GM23338 (cell line): ENCODE data around the gene BCAR3. TPM values are rescaled to one million over a fixed set of nuclear protein-coding genes. Genes with fewer than 3 reads are reported as not detected.

Experiments used
- ATAC-seq: fragments of 200-7000 bp; cut with Tn5 transposase; 3 replicates; pipeline ENCODE4 v1.9.1; 2020
- DNase-seq: peaks from one replicate; pipeline ENCODE4 v3.0.0-alpha.2; 2015; ENCODE audit warnings: low spot score
- H2AFZ ChIP-seq: fragments of 200-600 bp; sonication (generic); 2 replicates; pipeline ENCODE4 v1.8.0; 2016; ENCODE audit warnings: antibody characterized with exemption, mild to moderate bottlenecking, moderate library complexity
- H3F3A ChIP-seq: fragments of 200-600 bp; sonication (generic); replicated peaks from 2 replicates; pipeline ENCODE4 v1.8.0; 2017; ENCODE audit warnings: antibody characterized with exemption, mixed run types, low read depth
- H3K27ac ChIP-seq: fragments of 200-600 bp; sonication (generic); 2 replicates; pipeline ENCODE4 v1.6.1; 2016; ENCODE audit warnings: low read depth
- H3K27me3 ChIP-seq: fragments of 200-600 bp; sonication (generic); 2 replicates; pipeline ENCODE4 v1.8.0; 2016; ENCODE audit warnings: mild to moderate bottlenecking, mixed run types, moderate library complexity; ENCODE audit not compliant: insufficient read depth
- H3K36me3 ChIP-seq: fragments of 200-600 bp; sonication (generic); 2 replicates; pipeline ENCODE4 v1.8.0; 2016; ENCODE audit warnings: mild to moderate bottlenecking; ENCODE audit not compliant: insufficient read depth
- H3K4me1 ChIP-seq: fragments of 200-600 bp; sonication (generic); 2 replicates; pipeline ENCODE4 v1.8.0; 2016; ENCODE audit warnings: mild to moderate bottlenecking, moderate library complexity; ENCODE audit not compliant: insufficient read depth
- H3K4me2 ChIP-seq: fragments of 200-600 bp; sonication (generic); 2 replicates; pipeline ENCODE4 v1.7.1; 2017; ENCODE audit warnings: mixed run types
- H3K4me3 ChIP-seq: fragments of 200-600 bp; sonication (generic); 2 replicates; pipeline ENCODE4 v1.6.1; 2016; ENCODE audit warnings: mixed run types
- H3K79me2 ChIP-seq: fragments of 200-600 bp; sonication (generic); replicated peaks from 2 replicates; pipeline ENCODE4 v1.8.0; 2017; ENCODE audit warnings: mild to moderate bottlenecking; ENCODE audit not compliant: insufficient read depth
- H3K9me2 ChIP-seq: fragments of 200-600 bp; sonication (generic); 2 replicates; pipeline ENCODE4 v1.8.0; 2017; ENCODE audit not compliant: insufficient read depth
- H4K20me1 ChIP-seq: fragments of 200-600 bp; sonication (generic); replicated peaks from 2 replicates; pipeline ENCODE4 v1.8.0; 2017; ENCODE audit warnings: mild to moderate bottlenecking; ENCODE audit not compliant: insufficient read depth
- H3K27ac Mint-ChIP-seq: 2 replicates; pipeline ENCODE4 v1.8.0; 2020; ENCODE audit warnings: inconsistent platforms, mild to moderate bottlenecking, moderate library complexity, mixed read lengths
- H3K27me3 Mint-ChIP-seq: 3 replicates; pipeline ENCODE4 v1.8.0; 2022; ENCODE audit warnings: low read depth, mild to moderate bottlenecking, moderate library complexity, mixed read lengths, inconsistent platforms; ENCODE audit not compliant: insufficient read depth, poor library complexity
- H3K36me3 Mint-ChIP-seq: 3 replicates; pipeline ENCODE4 v1.8.0; 2021; ENCODE audit warnings: low read depth, mild to moderate bottlenecking, inconsistent platforms, moderate library complexity, mixed read lengths
- H3K4me1 Mint-ChIP-seq: 3 replicates; pipeline ENCODE4 v1.8.0; 2020; ENCODE audit warnings: mild to moderate bottlenecking, inconsistent platforms, mixed read lengths
- H3K4me3 Mint-ChIP-seq: 3 replicates; pipeline ENCODE4 v1.8.0; 2021; ENCODE audit warnings: moderate library complexity, mild to moderate bottlenecking, inconsistent platforms, mixed read lengths
- H3K9me3 Mint-ChIP-seq: 3 replicates; pipeline ENCODE4 v1.8.0; 2020; ENCODE audit warnings: moderate library complexity, mild to moderate bottlenecking, inconsistent platforms, mixed read lengths
- CREB1 ChIP-seq: fragments of 250-450 bp; sonication (Bioruptor Pico); IDR thresholded peaks from 2 replicates; pipeline ENCODE4 v1.5.0; 2020; ENCODE audit warnings: low read depth, mild to moderate bottlenecking, moderate library complexity
- EZH2 ChIP-seq: fragments of 200-600 bp; sonication (generic); IDR thresholded peaks from one replicate; pipeline ENCODE4 v1.8.0; 2017; ENCODE audit warnings: antibody characterized with exemption, mild to moderate bottlenecking, low read depth; ENCODE audit not compliant: unreplicated experiment
- EZH2phosphoT487 ChIP-seq: fragments of 200-600 bp; sonication (generic); IDR thresholded peaks from one replicate; pipeline ENCODE4 v1.8.1; 2018; ENCODE audit warnings: antibody characterized with exemption; ENCODE audit not compliant: unreplicated experiment
- NANOG ChIP-seq: IDR thresholded peaks from 2 replicates; pipeline ENCODE4 v1.6.1; 2016; ENCODE audit warnings: antibody characterized with exemption, borderline replicate concordance
- STAT1 ChIP-seq: IDR thresholded peaks from one replicate; pipeline ENCODE4 v1.6.1; 2016; ENCODE audit warnings: antibody characterized with exemption; ENCODE audit not compliant: unreplicated experiment
- ZNF114 ChIP-seq: fragments of 250-450 bp; sonication (Bioruptor Pico); IDR thresholded peaks from 2 replicates; pipeline ENCODE4 v1.5.0; 2020; ENCODE audit warnings: mild to moderate bottlenecking, moderate library complexity
- polyA plus RNA-seq: library from polyadenylated mRNA; unstranded; fragments of >200 nt; fragmentation: Nextera tagmentation; extraction: Ambion mirVana; gene quantifications from 2 replicates; pipeline ENCODE4 v1.2.1, GENCODE V29; 2016
- total RNA-seq: library from RNA; depleted of rRNA; stranded (reverse); fragments of >200 nt; shearing (Covaris generic); gene quantifications from 2 replicates; pipeline ENCODE4 v1.2.3, GENCODE V29; 2014
- TF ChIP-seq, protein P1 (sequence below), 2 experiments: fragments of 200-600 bp in 1 of 2; sonication (generic) in 1 of 2; conservative IDR thresholded peaks; 2 replicates each; pipeline versions ENCODE4 v1.5.1 to v1.6.1; 2016 to 2017; ENCODE audit warnings: antibody characterized with exemption in 2 of 2, low read depth in 2 of 2, mild to moderate bottlenecking in 2 of 2, moderate library complexity in 1 of 2
- TF ChIP-seq, protein P2 (sequence below): fragments of 250-450 bp; sonication (Bioruptor Pico); IDR thresholded peaks from 2 replicates; pipeline ENCODE4 v1.5.0; 2020; ENCODE audit warnings: mild to moderate bottlenecking, moderate library complexity

Gene BCAR3
- total and polyA plus RNA-seq, 2 experiments from 2014 or later: 5.5 to 9.7 TPM

DNA sequence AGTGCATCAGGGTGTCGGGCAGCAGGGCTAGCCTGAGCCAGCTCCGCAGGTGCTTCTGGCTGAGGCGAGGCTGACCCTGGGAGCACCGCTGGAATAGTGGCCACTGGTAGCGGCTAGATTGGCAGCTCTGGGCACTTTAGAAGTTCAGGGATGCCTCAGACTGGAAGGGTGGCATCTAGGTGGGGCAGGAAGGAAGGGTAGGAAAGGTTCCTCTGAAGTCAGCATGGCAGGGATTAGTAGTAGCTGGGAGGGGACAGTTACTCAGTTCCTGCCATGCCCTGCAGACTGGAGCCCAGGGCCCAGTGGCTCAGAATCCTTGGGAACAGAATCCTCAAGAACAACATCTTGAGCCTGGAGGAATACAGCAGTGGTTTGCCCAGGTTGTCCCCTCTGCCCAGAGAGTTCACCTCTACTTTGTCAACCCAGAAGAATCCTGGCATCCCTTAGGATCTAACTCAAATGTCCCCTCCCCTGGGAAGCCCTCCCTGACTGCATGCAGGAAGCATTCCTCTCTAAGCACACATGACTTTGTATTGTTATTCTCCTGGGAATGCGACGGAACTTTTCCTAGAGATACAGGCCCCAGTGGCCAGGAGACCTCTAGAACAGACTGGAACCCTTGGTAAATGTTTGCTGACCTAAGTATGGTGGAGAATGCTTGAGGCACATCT lies 39.5 kb upstream of the BCAR3 start (continued):
- no peak for TF ChIP-seq EZH2phosphoT487
- TF ChIP-seq, protein P1, sequence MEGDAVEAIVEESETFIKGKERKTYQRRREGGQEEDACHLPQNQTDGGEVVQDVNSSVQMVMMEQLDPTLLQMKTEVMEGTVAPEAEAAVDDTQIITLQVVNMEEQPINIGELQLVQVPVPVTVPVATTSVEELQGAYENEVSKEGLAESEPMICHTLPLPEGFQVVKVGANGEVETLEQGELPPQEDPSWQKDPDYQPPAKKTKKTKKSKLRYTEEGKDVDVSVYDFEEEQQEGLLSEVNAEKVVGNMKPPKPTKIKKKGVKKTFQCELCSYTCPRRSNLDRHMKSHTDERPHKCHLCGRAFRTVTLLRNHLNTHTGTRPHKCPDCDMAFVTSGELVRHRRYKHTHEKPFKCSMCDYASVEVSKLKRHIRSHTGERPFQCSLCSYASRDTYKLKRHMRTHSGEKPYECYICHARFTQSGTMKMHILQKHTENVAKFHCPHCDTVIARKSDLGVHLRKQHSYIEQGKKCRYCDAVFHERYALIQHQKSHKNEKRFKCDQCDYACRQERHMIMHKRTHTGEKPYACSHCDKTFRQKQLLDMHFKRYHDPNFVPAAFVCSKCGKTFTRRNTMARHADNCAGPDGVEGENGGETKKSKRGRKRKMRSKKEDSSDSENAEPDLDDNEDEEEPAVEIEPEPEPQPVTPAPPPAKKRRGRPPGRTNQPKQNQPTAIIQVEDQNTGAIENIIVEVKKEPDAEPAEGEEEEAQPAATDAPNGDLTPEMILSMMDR (conservative IDR thresholded peaks at IDR 0.05; ENCODE audit: low read depth in 2 of 2): no peak
- TF ChIP-seq EZH2: no peak
- TF ChIP-seq STAT1: no peak
- TF ChIP-seq CREB1 (CRISPR knock-in tag): no peak
- TF ChIP-seq ZNF114 (CRISPR knock-in tag): no peak
- no peak for TF ChIP-seq NANOG

DNA sequence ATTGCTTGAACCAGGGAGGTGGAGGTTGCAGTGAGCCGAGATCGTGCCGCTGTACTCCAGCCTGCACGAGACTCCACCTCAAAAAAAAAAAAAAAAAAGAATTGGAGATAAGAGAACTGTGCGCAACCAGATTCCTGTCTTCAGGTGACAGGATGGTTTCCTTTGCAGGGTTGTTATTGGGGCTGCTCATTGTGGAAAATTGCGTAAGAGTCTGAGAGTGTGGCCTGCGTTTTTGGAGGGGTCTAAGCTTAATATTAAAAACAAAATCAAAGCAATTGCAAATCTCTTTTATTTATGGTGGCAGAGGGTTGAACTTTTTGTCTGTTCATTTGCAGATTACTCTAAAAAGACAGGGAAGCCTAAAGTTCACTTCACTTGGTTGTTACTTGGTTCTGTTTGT lies 36.0 kb upstream of the BCAR3 start:
- Mint-ChIP-seq H3K27ac (no peak overlapping the region), H3K9me3 (no peaks in the 10 kb centered on the region), H3K27me3 (peaks cover 2% of the 10 kb centered on the region), H3K4me3 (no peak overlapping the region), H3K4me1 (peaks cover 9% of the 10 kb centered on the region), H3K36me3 (no peaks in the 10 kb centered on the region)
- Histone ChIP-seq H3K4me3 (no peak overlapping the region), H4K20me1 (no peaks in the 10 kb centered on the region), H3K36me3 (no peaks in the 10 kb centered on the region), H3F3A (no peaks in the 10 kb centered on the region), H3K4me1 (peaks cover 3% of the 10 kb centered on the region; the same call in 1 of the 2 replicates), H3K4me2 (no peak overlapping the region), H3K79me2 (no peaks in the 10 kb centered on the region), H3K27ac (no peak overlapping the region), H3K27me3 (no peaks in the 10 kb centered on the region), H2AFZ (no peak overlapping the region), H3K9me2 (0 out of 2 replicates have a peak, but pooled peaks cover 3% of the 10 kb centered on the region)
- DNase-seq (no peak), ATAC-seq (no peak)
- TF ChIP-seq, protein P1 (conservative IDR thresholded peaks at IDR 0.05; ENCODE audit: low read depth in 2 of 2): no peak
- TF ChIP-seq, protein P2, sequence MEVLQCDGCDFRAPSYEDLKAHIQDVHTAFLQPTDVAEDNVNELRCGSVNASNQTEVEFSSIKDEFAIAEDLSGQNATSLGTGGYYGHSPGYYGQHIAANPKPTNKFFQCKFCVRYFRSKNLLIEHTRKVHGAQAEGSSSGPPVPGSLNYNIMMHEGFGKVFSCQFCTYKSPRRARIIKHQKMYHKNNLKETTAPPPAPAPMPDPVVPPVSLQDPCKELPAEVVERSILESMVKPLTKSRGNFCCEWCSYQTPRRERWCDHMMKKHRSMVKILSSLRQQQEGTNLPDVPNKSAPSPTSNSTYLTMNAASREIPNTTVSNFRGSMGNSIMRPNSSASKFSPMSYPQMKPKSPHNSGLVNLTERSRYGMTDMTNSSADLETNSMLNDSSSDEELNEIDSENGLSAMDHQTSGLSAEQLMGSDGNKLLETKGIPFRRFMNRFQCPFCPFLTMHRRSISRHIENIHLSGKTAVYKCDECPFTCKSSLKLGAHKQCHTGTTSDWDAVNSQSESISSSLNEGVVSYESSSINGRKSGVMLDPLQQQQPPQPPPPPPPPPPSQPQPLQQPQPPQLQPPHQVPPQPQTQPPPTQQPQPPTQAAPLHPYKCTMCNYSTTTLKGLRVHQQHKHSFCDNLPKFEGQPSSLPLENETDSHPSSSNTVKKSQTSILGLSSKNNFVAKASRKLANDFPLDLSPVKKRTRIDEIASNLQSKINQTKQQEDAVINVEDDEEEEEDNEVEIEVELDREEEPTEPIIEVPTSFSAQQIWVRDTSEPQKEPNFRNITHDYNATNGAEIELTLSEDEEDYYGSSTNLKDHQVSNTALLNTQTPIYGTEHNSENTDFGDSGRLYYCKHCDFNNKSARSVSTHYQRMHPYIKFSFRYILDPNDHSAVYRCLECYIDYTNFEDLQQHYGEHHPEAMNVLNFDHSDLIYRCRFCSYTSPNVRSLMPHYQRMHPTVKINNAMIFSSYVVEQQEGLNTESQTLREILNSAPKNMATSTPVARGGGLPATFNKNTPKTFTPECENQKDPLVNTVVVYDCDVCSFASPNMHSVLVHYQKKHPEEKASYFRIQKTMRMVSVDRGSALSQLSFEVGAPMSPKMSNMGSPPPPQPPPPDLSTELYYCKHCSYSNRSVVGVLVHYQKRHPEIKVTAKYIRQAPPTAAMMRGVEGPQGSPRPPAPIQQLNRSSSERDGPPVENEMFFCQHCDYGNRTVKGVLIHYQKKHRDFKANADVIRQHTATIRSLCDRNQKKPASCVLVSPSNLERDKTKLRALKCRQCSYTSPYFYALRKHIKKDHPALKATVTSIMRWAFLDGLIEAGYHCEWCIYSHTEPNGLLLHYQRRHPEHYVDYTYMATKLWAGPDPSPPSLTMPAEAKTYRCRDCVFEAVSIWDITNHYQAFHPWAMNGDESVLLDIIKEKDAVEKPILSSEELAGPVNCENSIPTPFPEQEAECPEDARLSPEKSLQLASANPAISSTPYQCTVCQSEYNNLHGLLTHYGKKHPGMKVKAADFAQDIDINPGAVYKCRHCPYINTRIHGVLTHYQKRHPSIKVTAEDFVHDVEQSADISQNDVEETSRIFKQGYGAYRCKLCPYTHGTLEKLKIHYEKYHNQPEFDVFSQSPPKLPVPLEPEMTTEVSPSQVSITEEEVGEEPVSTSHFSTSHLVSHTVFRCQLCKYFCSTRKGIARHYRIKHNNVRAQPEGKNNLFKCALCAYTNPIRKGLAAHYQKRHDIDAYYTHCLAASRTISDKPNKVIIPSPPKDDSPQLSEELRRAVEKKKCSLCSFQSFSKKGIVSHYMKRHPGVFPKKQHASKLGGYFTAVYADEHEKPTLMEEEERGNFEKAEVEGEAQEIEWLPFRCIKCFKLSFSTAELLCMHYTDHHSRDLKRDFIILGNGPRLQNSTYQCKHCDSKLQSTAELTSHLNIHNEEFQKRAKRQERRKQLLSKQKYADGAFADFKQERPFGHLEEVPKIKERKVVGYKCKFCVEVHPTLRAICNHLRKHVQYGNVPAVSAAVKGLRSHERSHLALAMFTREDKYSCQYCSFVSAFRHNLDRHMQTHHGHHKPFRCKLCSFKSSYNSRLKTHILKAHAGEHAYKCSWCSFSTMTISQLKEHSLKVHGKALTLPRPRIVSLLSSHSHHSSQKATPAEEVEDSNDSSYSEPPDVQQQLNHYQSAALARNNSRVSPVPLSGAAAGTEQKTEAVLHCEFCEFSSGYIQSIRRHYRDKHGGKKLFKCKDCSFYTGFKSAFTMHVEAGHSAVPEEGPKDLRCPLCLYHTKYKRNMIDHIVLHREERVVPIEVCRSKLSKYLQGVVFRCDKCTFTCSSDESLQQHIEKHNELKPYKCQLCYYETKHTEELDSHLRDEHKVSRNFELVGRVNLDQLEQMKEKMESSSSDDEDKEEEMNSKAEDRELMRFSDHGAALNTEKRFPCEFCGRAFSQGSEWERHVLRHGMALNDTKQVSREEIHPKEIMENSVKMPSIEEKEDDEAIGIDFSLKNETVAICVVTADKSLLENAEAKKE (CRISPR knock-in tag): no peak
